Activated CD8-positive, alpha-beta memory T cell treated with anti-CD3 and anti-CD28 coated beads, Interleukin-2, amount 50 U/mL, for 24 hours (primary cell): ENCODE data around the gene PDE4D.

ENCODE experiments used
- DNase-seq: peaks from one replicate; pipeline ENCODE4 v3.0.0-alpha.2; 2020; ENCODE audit errors: extremely low read depth

PDE4D gene

DNA sequence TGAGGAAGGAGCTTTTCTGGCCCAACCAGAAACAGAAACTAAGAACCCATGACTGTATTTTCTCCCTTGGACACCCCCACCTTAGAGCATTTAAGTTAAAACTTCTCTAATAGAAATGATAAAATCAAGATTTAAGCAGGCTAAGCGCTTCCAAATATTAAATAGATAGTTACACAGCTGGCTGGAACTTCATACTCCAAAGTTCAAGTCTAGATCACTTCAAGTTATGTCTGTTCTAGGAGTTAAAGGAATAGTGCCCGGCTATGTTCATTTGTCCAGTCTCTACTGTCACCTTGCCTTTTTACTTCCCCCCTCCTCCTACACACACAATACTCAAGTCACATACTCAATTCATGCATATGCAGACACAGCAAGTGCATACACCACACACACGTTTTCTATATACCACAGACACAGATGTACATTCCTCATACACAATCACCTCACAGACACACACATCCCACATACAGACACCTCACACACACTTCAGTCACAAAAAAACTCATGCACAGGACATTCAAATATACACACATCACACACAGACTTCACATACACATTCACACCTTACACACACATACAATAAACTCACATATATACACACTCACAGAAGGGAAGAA lies 237.7 kb downstream of the PDE4D start:
- DNase-seq, result no peak

DNA sequence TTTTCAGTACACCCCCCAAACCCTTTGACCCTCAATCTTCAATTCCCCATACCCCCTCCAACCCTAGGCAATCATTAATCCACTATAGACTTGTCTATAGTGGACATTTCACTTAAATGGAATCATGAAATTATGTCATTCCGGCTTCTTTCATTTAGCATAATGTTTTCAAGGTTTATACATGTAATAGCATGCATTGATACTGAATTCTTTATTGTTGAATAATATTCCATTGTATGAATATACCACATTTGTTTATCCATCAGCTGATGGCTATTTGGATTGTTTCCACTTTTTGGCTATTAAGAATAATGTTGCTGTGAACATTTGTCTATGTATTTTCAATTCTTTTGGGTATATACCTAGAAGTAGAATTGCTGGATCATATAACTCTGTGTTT lies 238.8 kb downstream of the PDE4D start:
- no peak for DNase-seq

DNA sequence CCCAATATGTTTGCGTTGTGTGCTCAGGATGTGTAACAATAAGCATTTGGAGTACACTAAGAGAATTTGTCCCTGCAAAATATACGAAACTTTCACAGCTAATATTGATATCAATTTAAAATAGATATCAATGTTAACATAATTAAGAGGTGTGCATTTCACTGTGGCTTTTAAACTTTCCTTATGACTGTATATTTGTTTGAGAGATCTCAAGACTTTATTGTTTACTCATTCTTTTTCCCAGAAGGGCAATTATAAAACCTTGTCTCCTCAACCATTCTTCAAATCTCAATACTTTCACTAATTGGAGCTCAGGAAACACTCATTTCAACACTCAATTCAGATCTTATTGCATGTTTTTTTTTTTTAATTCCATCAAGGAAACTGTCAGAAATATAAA lies 241.1 kb downstream of the PDE4D start:
- DNase-seq, result no peak

DNA sequence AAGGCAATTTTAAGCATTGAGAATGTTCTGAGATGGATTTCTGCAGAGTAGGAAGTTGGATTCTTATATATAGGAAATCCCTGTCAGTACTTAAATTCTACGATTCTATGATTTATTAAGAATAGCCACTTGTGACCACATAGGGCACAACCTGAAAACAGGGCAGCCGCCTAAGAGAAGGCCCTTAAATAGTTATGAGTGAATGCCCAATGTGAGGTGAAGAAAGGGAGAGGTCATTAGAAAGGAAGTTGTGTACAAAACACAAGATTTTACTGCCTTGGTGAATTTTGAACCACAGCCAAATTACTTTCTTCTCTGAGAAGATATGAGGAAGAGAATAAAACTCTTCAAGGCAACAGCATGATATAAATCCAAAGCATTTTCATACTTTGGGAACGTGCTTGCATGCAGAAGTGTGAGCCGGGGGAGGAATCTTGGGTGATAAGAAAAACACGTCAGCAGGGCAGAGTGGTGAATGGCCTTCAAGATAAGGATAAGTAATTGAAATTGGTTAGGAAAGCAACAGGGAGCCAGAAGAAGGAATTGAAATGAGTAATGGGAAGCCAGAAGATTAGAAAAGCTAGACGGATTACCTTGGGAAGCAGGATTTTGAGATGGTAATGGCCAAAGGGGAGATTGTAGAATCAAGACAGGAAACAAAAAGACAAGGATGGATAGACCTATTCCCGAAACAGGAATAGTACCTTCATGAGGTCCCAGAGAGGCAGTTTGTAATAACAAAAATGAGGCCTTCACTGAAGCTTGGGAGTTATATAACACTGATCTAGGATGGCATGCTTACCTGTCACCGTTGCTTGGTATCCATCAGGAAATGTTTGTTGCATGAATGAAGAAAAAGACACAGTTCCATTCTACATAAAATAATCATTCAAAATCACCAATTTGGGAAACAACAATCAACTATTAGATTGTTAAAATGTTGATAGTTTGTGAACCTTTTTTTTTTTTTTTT lies 244.3 kb downstream of the PDE4D start:
- DNase-seq, result no peak

DNA sequence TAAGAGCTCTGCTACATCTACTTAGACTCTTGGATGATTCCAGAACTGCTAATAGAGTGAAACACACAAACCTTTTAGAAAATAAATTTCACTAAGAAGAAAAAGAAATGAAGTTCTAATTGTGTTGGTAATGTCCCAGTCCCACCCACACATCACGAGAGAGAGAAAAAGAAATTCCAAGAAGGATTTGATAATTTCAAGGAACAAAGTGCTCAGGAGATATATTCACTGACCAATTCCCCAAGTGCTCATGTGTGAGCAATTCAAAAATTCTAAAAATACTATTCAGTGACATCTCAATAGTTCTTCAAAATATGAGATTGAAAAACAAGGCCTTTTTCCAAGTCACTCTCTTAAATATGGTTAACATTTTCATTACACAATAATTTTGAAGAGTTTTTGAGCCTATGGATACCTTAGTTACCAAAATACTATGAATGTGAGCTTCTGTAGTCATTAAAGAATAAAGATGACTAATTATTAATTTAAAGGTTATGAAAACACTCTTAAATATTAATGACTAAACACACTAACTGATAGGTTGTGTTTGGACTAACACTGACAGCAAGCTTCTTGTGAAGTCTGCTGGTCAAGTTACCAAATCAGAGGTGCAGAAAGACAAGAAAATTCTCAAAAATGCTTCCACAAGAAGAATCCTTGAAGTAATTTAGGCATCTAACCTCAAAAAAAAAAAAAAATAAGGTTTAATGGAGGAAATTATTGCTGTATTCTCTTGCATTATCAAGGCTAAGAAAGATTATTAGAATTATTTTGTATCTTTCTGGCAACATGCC lies 245.3 kb downstream of the PDE4D start:
- no peak for DNase-seq

DNA sequence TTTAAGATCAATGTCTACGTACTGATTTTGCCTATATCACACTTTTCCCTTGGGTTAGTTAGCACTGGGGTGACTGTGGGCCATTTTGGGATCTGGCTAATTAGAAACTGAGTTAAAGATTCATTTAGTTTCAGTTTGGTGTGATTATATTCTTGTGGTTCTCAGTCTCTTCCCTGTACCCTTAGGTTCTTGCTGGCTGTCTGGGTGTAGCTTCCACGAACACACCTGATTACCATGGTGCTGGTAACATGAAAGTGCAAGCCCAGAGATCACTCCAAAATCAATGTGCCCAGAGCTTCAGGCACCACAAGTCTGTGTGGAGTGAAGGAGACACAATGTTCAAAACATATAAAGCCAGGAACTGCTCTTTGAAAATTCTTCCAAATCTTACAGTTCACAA lies 248.1 kb downstream of the PDE4D start:
- no peak for DNase-seq

DNA sequence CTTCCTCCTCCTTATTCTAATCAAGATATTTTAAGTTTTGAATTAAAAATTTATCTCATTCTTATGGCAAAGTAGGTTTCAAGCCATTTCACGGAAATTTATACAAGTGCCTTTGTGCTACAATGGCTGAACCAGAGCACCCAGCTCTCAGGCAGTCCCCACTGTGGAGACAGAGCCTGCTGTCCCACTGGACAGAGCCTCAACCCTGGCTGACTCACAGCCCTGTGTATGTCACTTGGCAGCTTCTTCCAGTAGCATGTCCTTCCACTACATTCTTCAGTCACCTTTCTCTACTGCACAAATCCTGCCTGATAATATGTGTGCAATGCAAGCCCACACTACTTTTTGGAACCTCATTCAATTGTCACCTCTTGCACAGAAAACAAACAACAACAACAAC lies 253.1 kb downstream of the PDE4D start:
- DNase-seq, result no peak

DNA sequence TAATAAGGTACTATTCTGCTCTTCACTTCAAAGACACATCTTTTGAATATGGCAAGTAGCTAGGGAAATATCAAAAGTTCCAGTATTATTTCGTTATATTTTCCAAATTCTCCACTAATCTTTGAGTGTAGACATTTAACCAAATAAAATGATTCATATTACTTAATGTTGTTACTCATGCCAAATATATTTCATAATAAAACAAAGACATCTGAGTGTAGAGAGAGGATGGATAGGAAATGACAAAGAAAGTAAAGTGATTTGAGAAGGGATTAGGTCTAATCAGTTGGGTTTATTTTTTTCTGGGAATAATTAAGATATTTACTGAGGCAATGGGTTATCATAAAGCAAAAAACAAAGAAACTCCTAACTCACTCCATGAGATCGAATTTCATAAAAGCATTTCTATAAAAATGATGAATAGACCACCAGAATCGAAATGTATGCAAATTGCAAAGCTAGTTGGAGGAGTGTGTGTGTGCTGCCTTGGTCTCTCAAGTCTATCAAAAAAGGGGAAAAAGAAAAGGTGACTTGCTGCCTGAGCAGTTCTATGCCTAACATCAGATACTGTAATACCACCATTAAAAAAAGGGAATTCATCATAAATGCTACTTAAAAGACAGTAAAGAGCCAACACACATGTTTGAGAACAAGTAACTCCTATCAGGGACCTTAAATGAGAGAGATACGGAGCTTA lies 255.5 kb downstream of the PDE4D start:
- no peak for DNase-seq

DNA sequence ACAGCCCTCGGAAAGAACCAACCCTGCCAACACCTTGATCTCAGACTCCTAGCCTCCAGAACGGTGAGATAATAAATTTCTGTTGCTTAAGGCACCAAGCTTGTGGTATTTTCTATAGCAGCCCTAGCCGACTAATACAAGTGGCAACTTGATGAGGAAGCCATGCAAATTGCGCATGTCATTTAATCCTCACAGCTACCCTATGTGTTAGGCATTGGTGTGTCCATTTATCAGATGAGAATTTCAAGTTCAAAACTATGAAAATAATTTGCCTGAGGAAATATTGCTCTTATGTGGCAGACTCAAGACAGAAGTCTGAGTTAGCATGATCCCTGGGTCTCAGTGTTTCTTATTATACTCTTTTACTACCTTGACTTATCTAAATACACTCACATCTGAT lies 264.0 kb downstream of the PDE4D start:
- no peak for DNase-seq

DNA sequence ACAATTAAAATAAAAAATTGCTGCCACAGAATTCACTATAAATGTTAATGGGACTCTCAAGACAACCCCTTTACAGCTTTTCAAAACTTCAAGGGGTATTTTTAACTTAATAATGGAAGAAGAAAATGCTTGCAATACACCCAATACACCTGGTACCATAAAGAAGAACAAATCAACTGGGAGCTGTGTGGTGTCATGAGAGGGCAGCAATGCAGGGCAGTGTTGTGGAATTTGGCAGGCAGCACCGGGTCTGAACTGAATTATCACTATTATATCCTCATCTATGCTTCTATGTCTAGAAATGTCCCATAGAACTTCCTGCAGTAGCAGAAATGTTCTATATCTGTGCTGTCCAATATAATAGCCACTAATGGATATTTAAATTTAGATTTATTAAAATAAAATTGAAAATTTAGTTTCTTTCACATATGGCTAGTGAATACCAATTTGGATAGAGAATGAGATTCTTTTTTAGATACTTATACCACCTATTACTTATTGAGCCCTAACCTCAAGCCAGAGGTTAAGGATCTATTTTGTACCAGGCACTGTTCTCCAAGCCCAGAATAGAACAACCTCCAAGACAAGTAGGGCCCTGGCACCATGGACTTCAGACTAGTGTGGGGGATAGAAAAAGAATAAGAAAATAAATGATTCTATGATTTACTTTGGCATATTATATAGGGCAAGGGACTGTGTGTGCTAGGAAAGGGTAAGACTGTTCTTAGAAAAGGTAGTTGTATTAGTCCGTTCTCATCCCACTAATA lies 265.3 kb downstream of the PDE4D start:
- no peak for DNase-seq

DNA sequence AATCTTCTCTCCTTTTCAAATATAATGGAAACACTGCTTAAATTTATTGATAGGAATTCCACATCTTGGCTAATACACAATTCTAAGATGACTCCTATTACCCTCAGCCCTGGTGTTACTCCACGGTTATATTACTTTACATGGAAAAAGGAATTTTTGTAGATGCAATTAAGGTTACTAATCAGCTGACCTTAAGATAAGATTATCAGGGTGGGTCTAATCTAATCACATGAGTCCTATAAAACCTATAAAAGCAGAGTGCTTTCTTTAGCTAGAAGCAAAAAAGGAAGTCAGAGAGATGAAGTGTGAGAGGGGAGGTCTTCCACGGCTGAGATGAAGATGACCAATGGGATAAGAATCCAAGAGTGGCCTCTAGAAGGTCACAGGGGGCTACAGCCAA lies 268.6 kb downstream of the PDE4D start:
- DNase-seq, result no peak

DNA sequence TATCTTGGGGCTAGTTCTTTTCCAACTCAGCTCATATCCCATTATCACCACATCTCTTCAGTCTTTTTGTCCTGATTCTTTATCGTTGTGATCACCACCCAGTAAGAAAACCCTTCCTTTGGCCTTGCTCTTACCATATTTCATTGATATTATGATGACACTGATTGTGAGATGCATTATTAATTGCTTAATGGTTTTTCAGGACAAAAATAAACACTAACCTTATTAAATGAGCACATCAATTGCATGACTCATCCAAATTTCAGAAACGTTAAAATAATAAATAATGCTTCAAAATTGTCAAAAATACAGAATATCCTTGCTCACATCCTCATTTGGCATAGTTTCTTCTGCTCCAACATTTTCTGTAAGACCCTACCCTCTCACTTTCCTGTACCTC lies 270.7 kb downstream of the PDE4D start:
- DNase-seq, result no peak

DNA sequence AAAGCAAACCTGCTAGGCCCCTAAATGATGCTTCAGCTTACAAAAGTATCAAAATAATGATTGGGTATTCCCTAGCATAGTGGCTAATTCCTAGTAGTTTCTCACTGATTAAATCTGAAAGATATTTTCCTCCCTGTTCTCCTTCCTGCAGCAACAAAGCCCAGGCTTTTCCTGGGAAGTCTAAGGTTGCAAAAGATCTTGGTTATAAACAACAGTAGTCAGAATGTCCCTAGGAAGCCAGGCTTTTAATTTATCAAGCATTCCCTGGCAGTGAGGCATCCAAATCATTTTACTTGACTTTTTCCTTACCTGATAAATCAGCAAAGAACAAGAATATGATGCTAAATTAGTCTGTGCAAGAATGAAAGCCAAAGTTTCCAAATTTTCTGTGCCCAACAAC lies 272.0 kb downstream of the PDE4D start:
- DNase-seq, result no peak

DNA sequence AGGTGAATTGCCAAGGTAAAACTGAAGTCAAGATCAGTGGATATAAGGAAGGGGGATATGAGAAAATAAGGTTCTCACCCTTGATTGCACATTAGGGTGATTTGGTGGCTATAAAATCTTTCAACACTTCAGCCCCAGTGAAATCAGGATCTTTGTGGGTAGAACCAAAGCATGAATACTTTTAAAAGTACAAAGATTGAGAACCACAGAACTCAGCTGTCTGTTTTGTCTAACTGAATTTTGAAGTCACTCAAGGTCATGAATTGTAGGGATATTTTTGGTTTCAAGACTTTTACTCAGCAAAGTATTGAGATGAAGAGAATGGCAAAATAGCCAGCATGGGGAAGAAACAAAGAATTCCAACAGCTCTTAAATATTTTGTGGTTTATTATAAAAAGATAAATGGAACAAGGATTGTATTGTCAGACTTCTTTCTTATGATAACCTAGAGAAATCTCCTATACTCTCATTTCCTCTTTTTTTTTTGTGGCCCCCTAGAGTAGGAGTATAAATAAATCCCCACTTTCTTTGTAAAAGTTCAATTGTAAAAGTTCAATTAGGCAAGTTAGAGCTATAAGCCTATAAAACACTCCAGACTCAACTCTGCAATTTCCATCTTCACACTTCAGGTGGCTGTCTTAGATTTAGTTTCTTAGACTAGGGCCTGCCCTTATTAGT lies 272.9 kb downstream of the PDE4D start:
- no peak for DNase-seq

DNA sequence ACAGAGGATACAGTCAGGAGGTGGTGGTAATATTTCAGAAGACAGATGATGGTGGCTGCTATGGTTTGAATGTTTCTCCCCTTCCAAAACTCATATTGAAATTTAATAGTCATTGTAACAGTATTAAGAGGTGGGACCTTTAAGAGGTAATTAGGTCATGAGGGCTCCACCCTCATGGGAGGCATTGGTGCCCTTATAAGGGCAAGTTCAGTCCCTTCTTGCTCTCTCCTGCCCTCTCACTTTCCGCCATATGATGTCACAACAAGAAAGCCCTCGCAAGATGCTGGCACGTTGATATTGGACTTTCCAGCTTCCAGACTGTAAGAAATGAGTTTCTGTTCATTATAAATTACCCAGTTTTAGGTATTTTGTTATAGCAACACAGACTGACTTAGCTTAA lies 274.9 kb downstream of the PDE4D start:
- no peak for DNase-seq

DNA sequence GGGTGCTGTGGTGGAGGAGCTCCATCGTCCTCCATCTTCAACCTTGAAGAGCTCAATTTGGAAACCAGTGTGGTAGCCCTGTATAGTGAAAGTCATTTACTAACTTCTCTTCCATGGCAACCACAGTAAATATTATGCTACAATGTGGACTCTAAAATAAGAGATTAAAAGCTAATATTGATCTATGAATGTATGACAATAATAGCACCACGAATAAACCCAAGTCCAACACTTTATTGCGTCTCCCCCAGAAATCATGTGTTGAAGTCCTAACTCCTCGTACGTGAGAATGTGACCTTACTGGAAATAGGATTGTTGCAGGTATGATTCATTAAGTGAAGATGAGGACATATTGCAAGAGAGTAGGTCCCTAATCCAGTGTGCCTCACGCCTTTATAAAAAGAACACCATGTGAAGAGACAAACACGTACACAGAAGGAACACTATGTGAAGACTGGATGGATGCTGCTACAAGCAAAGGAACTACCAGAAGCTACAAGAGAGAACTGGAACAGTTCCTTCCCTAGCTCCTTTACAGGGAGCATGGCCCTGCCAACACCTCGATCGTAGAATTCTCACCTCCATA lies 276.2 kb downstream of the PDE4D start:
- DNase-seq, result no peak

DNA sequence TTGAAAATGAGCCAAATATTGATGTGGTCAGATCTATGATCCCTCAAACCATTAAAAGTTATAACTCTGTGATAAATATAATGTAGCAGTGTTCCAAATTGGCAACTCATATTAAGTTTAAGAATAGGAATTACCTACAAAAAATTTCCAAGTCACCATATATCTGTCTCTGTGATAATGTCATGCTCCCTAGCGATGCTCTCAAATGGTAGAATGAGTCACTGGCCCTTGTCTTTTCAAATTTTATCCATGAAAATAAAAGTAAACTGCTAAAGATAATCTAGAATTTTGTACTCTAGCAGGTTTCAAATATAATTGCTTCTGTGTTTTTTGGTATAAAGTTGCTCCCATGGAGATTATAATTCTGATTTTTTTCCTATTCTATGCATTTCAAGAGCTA lies 277.1 kb downstream of the PDE4D start:
- DNase-seq, result no peak

DNA sequence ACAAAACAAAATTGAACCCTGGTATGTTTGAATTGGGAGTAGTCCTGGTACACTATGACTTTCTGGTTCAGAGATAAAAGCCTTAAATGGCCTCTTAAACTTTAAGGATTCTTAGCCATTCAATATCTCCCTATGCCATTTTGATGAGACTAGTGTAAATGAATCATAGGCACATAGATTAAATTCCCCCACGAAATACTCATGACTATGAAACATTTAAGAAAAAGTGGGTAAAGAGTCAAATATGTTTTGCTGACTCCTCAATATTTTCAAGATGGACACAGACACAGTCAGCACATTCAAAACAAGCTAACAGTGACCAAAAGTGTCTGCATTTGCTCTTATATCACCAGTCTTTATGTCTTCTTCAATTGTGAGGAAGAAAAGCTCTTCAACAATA lies 278.3 kb downstream of the PDE4D start:
- no peak for DNase-seq

DNA sequence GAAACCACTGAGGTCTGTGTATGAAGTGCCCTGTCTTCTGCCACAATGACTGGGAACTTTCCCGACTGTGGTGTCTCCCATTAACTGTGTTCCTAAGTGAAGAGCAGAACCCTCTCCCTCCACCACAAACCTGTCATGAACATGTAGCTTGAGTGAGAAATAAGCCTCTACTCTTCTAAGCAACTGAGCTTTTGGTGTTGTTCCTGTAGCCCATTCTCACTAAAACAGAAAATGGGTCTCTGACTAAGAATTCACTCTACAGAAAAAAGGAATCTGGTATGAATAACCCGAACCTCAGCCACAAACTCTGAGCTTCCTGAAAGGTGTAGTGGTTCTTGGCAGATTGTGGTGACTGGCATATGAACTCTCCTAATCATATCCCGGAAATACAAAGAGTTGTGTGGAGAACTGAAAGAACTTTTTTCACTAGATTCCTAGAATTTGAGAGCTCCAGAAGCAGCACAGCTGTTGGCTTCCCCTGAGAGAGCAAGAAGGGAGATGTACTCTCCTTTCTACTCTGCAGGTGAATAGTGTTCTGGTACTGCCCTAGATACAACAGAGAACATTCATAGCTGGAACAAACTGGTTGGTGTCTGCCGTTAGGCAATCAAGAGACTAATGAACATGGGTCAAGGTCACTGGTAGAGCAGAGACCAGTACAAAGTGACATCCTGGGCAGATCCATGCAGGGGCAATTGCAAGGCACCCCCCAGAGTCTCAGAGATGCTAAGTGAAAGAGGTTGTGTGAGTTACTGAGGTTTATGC lies 283.8 kb downstream of the PDE4D start:
- no peak for DNase-seq
